CD4-positive, alpha-beta T cell treated with Interleukin-6 at 100 ng/mL for 8 hours (primary cell): ENCODE data around the gene OR5AC2.
A peak's percentile ranks its signal among the peaks of the same experiment; 100 is the strongest.

Source experiments
- DNase-seq: peaks from one replicate; pipeline ENCODE4 v3.0.0-alpha.2; 2020; ENCODE audit warnings: mixed read lengths, low spot score

OR5AC2 gene

GRCh38 chr3:98086873-98087272, at the start of gene OR5AC2:
Gene OR5AC2, plus strand, starts transcription at chr3:98087173. Its CDS starts 0 bp downstream, at chr3:98087173.
- DNase-seq = no peak

- no peak for DNase-seq
Measured at GRCh38 chr3:98038286-98038685, 48.7 kb upstream of the OR5AC2 start.

DNA sequence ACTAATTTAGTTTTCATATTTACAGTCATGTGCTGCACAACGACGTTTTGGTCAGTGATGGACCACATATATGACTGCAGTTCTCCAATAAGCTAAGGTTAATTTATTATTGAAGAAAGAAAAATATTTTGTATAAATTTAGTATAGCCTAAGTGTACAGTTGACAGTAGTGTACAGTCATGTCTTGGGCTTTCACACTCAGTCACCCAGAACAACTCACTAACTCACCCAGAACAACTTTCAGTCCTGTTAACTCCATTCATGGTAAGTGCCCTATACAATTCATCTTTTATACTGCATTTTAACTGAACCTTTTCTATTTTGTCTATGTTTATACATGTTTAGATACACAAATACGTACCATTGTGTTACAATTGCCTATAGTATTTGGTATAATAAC, 48.1 kb upstream of the OR5AC2 start:
- no peak for DNase-seq

GRCh38 chr3:98039322-98040024, 47.5 kb upstream of the OR5AC2 start:
- DNase-seq = peak; percentile 76

DNA sequence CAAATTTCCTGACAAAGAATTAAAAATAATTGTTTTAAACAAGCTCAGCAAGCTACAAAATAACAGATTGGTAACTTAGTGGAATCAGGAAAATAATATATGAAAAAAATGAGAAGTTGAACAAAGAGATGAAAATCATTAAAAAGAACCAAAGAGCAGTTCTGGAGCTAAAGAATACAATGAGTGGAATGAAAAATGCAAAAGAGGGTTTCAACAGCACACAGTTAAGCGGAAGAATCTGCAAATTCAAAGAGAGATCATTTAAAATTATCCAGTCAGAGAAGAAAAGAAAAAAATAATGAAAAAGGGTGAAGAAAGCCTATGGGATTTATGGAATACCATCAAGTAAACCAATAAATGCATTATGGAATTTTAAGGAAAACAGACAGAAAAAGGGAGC, 45.6 kb upstream of the OR5AC2 start:
- DNase-seq = no peak

DNA sequence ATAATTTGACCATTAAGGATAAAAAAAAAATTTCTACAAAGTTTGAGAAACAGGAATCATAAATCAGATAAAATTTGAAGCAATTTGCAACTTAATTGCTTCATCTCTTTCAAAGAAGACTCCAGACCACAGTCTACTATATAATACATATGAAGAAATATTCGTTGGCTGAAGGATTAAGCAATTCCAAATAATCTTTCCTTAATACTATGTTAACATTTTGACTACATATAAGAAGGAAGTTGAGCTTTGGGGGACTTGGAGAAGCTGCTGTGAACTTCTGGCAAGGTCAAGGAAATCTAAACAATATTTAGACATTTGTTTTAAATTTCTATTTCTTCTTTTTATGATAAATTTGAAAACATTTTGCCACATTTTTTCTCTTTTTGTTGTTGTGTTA, 38.4 kb upstream of the OR5AC2 start:
- DNase-seq = no peak

DNA sequence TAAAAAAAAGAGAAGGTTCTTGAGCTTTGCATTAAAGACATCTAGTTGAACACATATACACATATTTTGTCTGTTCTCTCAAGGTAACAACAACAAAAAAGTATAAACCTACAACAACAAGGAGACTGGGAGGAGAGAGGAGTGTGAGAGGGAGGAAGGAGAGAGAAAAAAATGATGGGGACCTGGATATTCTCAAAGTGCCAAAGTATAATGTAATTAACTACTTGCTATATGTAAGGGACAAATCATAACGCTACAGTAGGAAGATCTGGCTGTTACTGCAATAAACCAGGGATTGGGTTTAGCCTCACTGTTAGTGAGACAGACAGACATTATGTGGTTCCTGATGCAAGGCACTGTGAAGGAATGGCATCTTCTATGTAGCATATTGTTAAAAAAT, 37.7 kb upstream of the OR5AC2 start:
- no peak for DNase-seq

DNA sequence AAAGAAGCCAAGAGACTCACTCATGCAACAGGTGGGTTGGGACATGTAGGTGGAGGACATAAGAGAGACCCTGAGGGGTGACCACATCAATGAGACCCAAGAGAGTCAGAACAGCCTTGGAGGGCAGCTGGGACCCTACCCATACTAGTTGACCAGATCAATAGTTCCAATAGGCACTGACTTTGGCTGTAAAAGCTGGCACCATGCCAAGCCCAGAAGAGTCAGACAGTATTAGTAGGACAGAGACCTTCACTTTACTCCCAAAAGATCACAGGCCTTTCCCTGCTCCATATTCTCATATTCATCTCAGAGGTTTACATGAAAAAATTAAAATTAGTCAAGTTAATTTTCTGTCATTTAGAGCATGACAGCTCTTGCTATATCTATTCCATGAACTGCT, 30.9 kb upstream of the OR5AC2 start:
- DNase-seq = no peak

GRCh38 chr3:98057631-98058030, 29.3 kb upstream of the OR5AC2 start:
- no peak for DNase-seq

- no peak for DNase-seq
Measured at GRCh38 chr3:98058244-98058960, 28.6 kb upstream of the OR5AC2 start.

- no peak for DNase-seq
Measured at GRCh38 chr3:98068824-98069223, 18.1 kb upstream of the OR5AC2 start.

- no peak for DNase-seq
Measured at GRCh38 chr3:98070840-98071239, 16.1 kb upstream of the OR5AC2 start.

DNA sequence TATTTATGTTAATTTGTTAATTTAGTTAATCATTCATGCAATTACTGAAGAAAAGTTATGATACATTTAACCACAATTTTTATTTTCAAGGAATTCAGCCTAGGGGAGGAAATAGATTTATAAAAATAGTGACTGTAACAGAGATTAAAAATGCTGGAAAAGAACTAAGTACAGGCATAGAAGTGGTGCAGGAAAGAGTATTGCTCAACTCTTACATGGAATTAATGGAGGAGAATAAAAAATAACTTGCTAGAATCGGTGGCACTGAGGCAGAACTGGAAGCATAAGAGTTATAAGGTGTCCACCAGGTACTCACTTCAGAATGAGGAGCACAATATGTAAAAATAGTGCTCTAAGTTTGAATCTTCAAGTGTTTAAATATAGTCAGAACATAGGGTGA, 13.5 kb upstream of the OR5AC2 start:
- no peak for DNase-seq

GRCh38 chr3:98095882-98096281, 8.9 kb downstream of the OR5AC2 start:
- no peak for DNase-seq

- DNase-seq = no peak
Measured at GRCh38 chr3:98099848-98100247, 12.9 kb downstream of the OR5AC2 start.

DNA sequence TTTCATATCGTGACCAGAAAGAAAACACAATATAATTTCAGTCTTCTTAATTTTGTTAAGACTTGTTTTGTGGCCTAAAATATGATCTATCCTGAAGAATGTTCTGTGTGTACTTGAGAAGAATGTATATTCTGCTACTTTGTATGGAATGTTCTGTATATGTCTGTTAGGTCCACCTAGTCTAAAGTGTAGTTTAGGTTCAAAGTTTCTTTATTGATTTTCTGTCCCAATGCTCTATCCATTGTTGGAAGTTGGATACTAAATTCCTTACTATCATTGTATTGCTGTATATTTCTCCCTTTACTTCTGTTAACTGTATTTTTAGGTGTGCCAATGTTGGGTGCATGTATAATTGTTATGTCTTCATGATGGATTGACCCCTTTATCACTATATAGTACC, 21.2 kb downstream of the OR5AC2 start:
- DNase-seq = no peak

- no peak for DNase-seq
Measured at GRCh38 chr3:98109807-98110549, 23.0 kb downstream of the OR5AC2 start.

GRCh38 chr3:98110550-98110908, 23.6 kb downstream of the OR5AC2 start:
- DNase-seq = no peak

- DNase-seq = no peak
Measured at GRCh38 chr3:98114264-98114663, 27.3 kb downstream of the OR5AC2 start.

GRCh38 chr3:98115717-98116116, 28.7 kb downstream of the OR5AC2 start:
- DNase-seq = no peak

DNA sequence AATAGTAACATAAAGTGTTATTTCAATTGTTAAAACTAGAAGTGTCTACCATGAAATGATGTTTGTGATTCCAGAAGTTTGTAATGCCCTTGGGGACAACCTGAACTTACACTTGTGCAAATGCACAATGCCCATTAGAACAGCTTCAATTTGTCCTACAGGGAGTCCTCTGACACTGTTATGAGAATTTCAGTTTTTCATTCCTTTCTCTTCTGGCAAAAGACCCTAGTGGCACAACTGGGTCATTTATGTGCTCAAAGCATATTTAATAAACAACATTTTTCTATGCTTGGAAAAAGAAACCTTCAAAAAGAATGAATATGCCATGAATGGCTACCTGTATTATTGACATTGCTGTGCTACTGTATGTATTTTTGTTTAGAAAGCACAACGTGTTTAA, 43.4 kb downstream of the OR5AC2 start, which contains the start of gene OR5H1:
Gene OR5H1, plus strand, starts transcription at position 301 of the 400 bp plus-strand sequence. CDS start 1,977 bp downstream, outside the sequence.
- DNase-seq = no peak

DNA sequence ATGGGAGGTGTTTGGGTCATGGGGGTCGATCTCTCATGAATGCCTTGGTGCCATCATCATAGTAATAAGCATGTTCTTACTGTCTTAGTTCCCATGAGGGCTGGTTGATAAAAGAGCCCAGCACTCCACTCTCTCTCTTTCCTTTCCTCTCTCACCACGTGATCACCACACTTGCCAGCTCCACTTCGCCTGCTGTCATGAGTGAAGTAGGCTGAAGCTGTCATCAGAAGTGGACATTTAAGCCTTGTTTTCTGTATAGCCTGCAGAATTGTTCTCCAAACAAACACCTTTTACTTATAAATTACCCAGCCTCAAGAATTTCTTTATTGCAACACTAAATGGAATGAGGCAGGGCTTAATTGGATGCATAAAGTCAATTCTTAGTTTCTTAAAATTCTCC, 49.7 kb downstream of the OR5AC2 start:
- DNase-seq = no peak
